ENCODE results near the gene FEM1B. TPM values are rescaled to one million over a fixed set of nuclear protein-coding genes. Genes with fewer than 3 reads are reported as not detected.

Gene FEM1B
- total RNA-seq, 1 donor from 2014 or later, result 49.4 TPM

GRCh38 chr15:68307131-68307928 is 29.8 kb downstream of the FEM1B start:
- H3K4me3 Mint-ChIP-seq, result no peak overlapping the region
- no peaks in the 10 kb centered on the region for H3K9me3 Mint-ChIP-seq
- no peak for DNase-seq (ENCODE audit: low spot score)
- intact Hi-C loops (cut with micrococcal nuclease), result loop anchor here (2.0 to 5.0 kb wide), 2 partner anchors 230 to 367 kb away; no protein-coding TSS in a partner anchor
- no peak overlapping the region for H3K27ac Mint-ChIP-seq
- H3K36me3 Mint-ChIP-seq (ENCODE audit: low read depth), result no peaks in the 10 kb centered on the region
- H3K4me1 Mint-ChIP-seq (ENCODE audit: low read depth), result peaks cover 20% of the 10 kb centered on the region
- peaks cover 9% of the 10 kb centered on the region for H3K27me3 Mint-ChIP-seq (ENCODE audit: insufficient read depth)

GRCh38 chr15:68309024-68309423 is 31.5 kb downstream of the FEM1B start:
- Mint-ChIP-seq H3K9me3 (no peaks in the 10 kb centered on the region), H3K4me3 (no peak overlapping the region), H3K4me1 (ENCODE audit: low read depth) (peaks cover 17% of the 10 kb centered on the region), H3K27me3 (ENCODE audit: insufficient read depth) (peaks cover 11% of the 10 kb centered on the region), H3K36me3 (ENCODE audit: low read depth) (no peaks in the 10 kb centered on the region), H3K27ac (no peak overlapping the region)
- no peak for DNase-seq (ENCODE audit: low spot score)
- intact Hi-C loops (cut with micrococcal nuclease), result loop anchor here (5.0 kb wide), 1 partner anchor 228 kb away; no protein-coding TSS in a partner anchor

GRCh38 chr15:68310178-68310803 is 32.7 kb downstream of the FEM1B start:
- no peak for DNase-seq (ENCODE audit: low spot score)
- no peak overlapping the region for H3K4me3 Mint-ChIP-seq
- H3K9me3 Mint-ChIP-seq, result no peaks in the 10 kb centered on the region
- intact Hi-C loops (cut with micrococcal nuclease), result no loop called here
- peaks cover 10% of the 10 kb centered on the region for H3K4me1 Mint-ChIP-seq (ENCODE audit: low read depth)
- peaks cover 9% of the 10 kb centered on the region for H3K27me3 Mint-ChIP-seq (ENCODE audit: insufficient read depth)
- no peaks in the 10 kb centered on the region for H3K36me3 Mint-ChIP-seq (ENCODE audit: low read depth)
- peak overlapping the region; percentile 48 for H3K27ac Mint-ChIP-seq

- no peaks in the 10 kb centered on the region for H3K36me3 Mint-ChIP-seq (ENCODE audit: low read depth)
- H3K4me1 Mint-ChIP-seq (ENCODE audit: low read depth), result peaks cover 10% of the 10 kb centered on the region
- intact Hi-C loops (cut with micrococcal nuclease), result no loop called here
- H3K9me3 Mint-ChIP-seq, result no peaks in the 10 kb centered on the region
- no peak overlapping the region for H3K27ac Mint-ChIP-seq
- H3K4me3 Mint-ChIP-seq, result no peak overlapping the region
- DNase-seq (ENCODE audit: low spot score), result no peak
- peaks cover 9% of the 10 kb centered on the region for H3K27me3 Mint-ChIP-seq (ENCODE audit: insufficient read depth)
Measured at GRCh38 chr15:68310804-68311463, 33.4 kb downstream of the FEM1B start.

- Mint-ChIP-seq H3K4me3 (no peak overlapping the region), H3K36me3 (ENCODE audit: low read depth) (no peaks in the 10 kb centered on the region), H3K27ac (no peak overlapping the region), H3K27me3 (ENCODE audit: insufficient read depth) (peaks cover 8% of the 10 kb centered on the region), H3K4me1 (ENCODE audit: low read depth) (peaks cover 6% of the 10 kb centered on the region), H3K9me3 (no peaks in the 10 kb centered on the region)
- intact Hi-C loops (cut with micrococcal nuclease), result no loop called here
- no peak for DNase-seq (ENCODE audit: low spot score)
Measured at GRCh38 chr15:68311464-68311835, 33.9 kb downstream of the FEM1B start.

GRCh38 chr15:68311859-68312557 is 34.5 kb downstream of the FEM1B start:
- intact Hi-C loops (cut with micrococcal nuclease), result no loop called here
- Mint-ChIP-seq H3K27ac (no peak overlapping the region), H3K36me3 (ENCODE audit: low read depth) (no peaks in the 10 kb centered on the region), H3K9me3 (no peaks in the 10 kb centered on the region), H3K4me3 (no peak overlapping the region), H3K4me1 (ENCODE audit: low read depth) (peaks cover under 1% of the 10 kb centered on the region), H3K27me3 (ENCODE audit: insufficient read depth) (peaks cover 11% of the 10 kb centered on the region)
- DNase-seq (ENCODE audit: low spot score), result no peak

- no peak for DNase-seq (ENCODE audit: low spot score)
- no peak overlapping the region for H3K4me3 Mint-ChIP-seq
- peaks cover 11% of the 10 kb centered on the region for H3K27me3 Mint-ChIP-seq (ENCODE audit: insufficient read depth)
- H3K27ac Mint-ChIP-seq, result no peak overlapping the region
- intact Hi-C loops (cut with micrococcal nuclease), result no loop called here
- H3K36me3 Mint-ChIP-seq (ENCODE audit: low read depth), result no peaks in the 10 kb centered on the region
- no peaks in the 10 kb centered on the region for H3K4me1 Mint-ChIP-seq (ENCODE audit: low read depth)
- H3K9me3 Mint-ChIP-seq, result no peaks in the 10 kb centered on the region
Measured at GRCh38 chr15:68312701-68313204, 35.2 kb downstream of the FEM1B start.

- no peak overlapping the region for H3K27ac Mint-ChIP-seq
- H3K36me3 Mint-ChIP-seq (ENCODE audit: low read depth), result no peaks in the 10 kb centered on the region
- DNase-seq (ENCODE audit: low spot score), result no peak
- H3K4me1 Mint-ChIP-seq (ENCODE audit: low read depth), result no peaks in the 10 kb centered on the region
- intact Hi-C loops (cut with micrococcal nuclease), result no loop called here
- no peaks in the 10 kb centered on the region for H3K9me3 Mint-ChIP-seq
- peaks cover 8% of the 10 kb centered on the region for H3K27me3 Mint-ChIP-seq (ENCODE audit: insufficient read depth)
- no peak overlapping the region for H3K4me3 Mint-ChIP-seq
Measured at GRCh38 chr15:68313501-68314410, 36.2 kb downstream of the FEM1B start.

- no peak overlapping the region for H3K4me3 Mint-ChIP-seq
- DNase-seq (ENCODE audit: low spot score), result no peak
- no peak overlapping the region for H3K27ac Mint-ChIP-seq
- peaks cover 8% of the 10 kb centered on the region for H3K27me3 Mint-ChIP-seq (ENCODE audit: insufficient read depth)
- intact Hi-C loops (cut with micrococcal nuclease), result no loop called here
- H3K9me3 Mint-ChIP-seq, result no peaks in the 10 kb centered on the region
- H3K36me3 Mint-ChIP-seq (ENCODE audit: low read depth), result no peaks in the 10 kb centered on the region
- H3K4me1 Mint-ChIP-seq (ENCODE audit: low read depth), result no peaks in the 10 kb centered on the region
Measured at GRCh38 chr15:68314563-68314962, 37.0 kb downstream of the FEM1B start.

- no peak overlapping the region for H3K4me3 Mint-ChIP-seq
- no peaks in the 10 kb centered on the region for H3K4me1 Mint-ChIP-seq (ENCODE audit: low read depth)
- no peaks in the 10 kb centered on the region for H3K36me3 Mint-ChIP-seq (ENCODE audit: low read depth)
- H3K27me3 Mint-ChIP-seq (ENCODE audit: insufficient read depth), result peaks cover 8% of the 10 kb centered on the region
- H3K27ac Mint-ChIP-seq, result no peak overlapping the region
- intact Hi-C loops (cut with micrococcal nuclease), result no loop called here
- DNase-seq (ENCODE audit: low spot score), result no peak
- no peaks in the 10 kb centered on the region for H3K9me3 Mint-ChIP-seq
Measured at GRCh38 chr15:68315035-68315434, 37.5 kb downstream of the FEM1B start.

- H3K36me3 Mint-ChIP-seq (ENCODE audit: low read depth), result no peaks in the 10 kb centered on the region
- no peaks in the 10 kb centered on the region for H3K9me3 Mint-ChIP-seq
- H3K27ac Mint-ChIP-seq, result no peak overlapping the region
- H3K4me1 Mint-ChIP-seq (ENCODE audit: low read depth), result no peaks in the 10 kb centered on the region
- H3K4me3 Mint-ChIP-seq, result no peak overlapping the region
- intact Hi-C loops (cut with micrococcal nuclease), result no loop called here
- DNase-seq (ENCODE audit: low spot score), result no peak
- peaks cover 6% of the 10 kb centered on the region for H3K27me3 Mint-ChIP-seq (ENCODE audit: insufficient read depth)
Measured at GRCh38 chr15:68315495-68316031, 38.0 kb downstream of the FEM1B start.

Measured in activated T-helper 1 cell treated with anti-CD3 and anti-CD28 coated beads, Interleukin-12 subunit alpha, Interleukin-12 subunit beta, Interleukin-2, Interleukin-4 antibody, amounts not matched to agents 30 ng/mL and 10 ng/mL and 1 ng/mL, durations not matched to agents 14 hours and 24 hours and 36 hours (primary cell).